Body of pancreas (tissue), 4 donors: Measurements from ENCODE around the gene PCSK6. TPM values are rescaled to one million over a fixed set of nuclear protein-coding genes. Genes with fewer than 3 reads are reported as not detected.

Experiments
- ATAC-seq: fragments of 150-250 bp; one replicate; pipeline ENCODE4 v1.9.1; 2016
- DNase-seq, 4 donors: peaks; one replicate each; pipeline ENCODE4 v3.0.0-alpha.2; 2019
- H3K27ac ChIP-seq, 4 donors: fragments of 200-600 bp; sonication (generic); 1 replicate in 3 of 4; 2 replicates in 1 of 4; pipeline versions ENCODE4 v1.5.1 to v1.6.1; 2016 to 2019; ENCODE audit warnings: mild to moderate bottlenecking in 1 of 4, mixed read lengths in 1 of 4, moderate library complexity in 1 of 4
- H3K27me3 ChIP-seq, 2 donors: fragments of 200-600 bp; sonication (generic); one replicate each; pipeline ENCODE4 v1.6.0; 2016; ENCODE audit warnings: mild to moderate bottlenecking in 1 of 2
- H3K36me3 ChIP-seq, 2 donors: fragments of 200-600 bp; sonication (generic); replicated peaks in 1 of 2; 2 replicates each; pipeline ENCODE4 v1.5.1; 2016; ENCODE audit warnings: low read depth in 2 of 2; ENCODE audit not compliant: insufficient read depth in 1 of 2
- H3K4me1 ChIP-seq: fragments of 200-600 bp; sonication (generic); one replicate; pipeline ENCODE4 v1.6.0; 2016
- H3K4me3 ChIP-seq, 2 donors: fragments of 200-600 bp; sonication (generic); 1 replicate in 1 of 2; 2 replicates in 1 of 2; pipeline ENCODE4 v1.5.1; 2016 to 2019
- H3K9me3 ChIP-seq, 3 donors: fragments of 200-600 bp; sonication (generic); 1 replicate in 2 of 3; 2 replicates in 1 of 3; pipeline ENCODE4 v1.5.1; 2016
- CTCF ChIP-seq, 7 experiments: fragments of 450-650 bp in 4 of 7; fragments of 200-600 bp in 3 of 7; sonication (generic) in 3 of 7; IDR thresholded peaks; one replicate each; pipeline ENCODE4 v1.5.1; 2016 to 2019; ENCODE audit warnings: antibody characterized with exemption in 7 of 7
- POLR2A ChIP-seq, 3 donors: fragments of 450-650 bp; IDR thresholded peaks; one replicate each; pipeline ENCODE4 v1.6.1; 2016; ENCODE audit warnings: antibody characterized with exemption in 3 of 3, mild to moderate bottlenecking in 2 of 3
- WGBS, 2 donors: methylation state at CpG; one replicate each; pipeline ENCODE4 v1.1.5; 2017; 5-methylcytosine and 5-hydroxymethylcytosine counted together
- intact Hi-C: fragments of 100-400 bp; cut with DNase I; formaldehyde crosslinking; loops from one replicate; pipeline ENCODE4 v1.15.1; 2023
- total RNA-seq, 2 donors: library from RNA; depleted of rRNA; stranded (reverse); fragments of >200 nt; gene quantifications; one replicate each; pipeline ENCODE4 v1.1.0, GENCODE V29; 2016

Gene PCSK6
- total RNA-seq, 2 donors from 2014 or later: 8.9 to 10.1 TPM

GRCh38 chr15:101486696-101487459 lies 2.6 kb downstream of the PCSK6 start:
- ATAC-seq (no peak), DNase-seq (no peak)
- peaks cover 10% of the 10 kb centered on the region for H3K4me1 ChIP-seq
- intact Hi-C loops: no loop called here
- 91 to 92% methylated on average over 14 of the region's 14 CpGs for WGBS, 2 donors
- H3K9me3 ChIP-seq: no peaks in the 10 kb centered on the region
- peaks cover 0 to 4% of the 10 kb centered on the region in 2 donors for H3K27me3 ChIP-seq
- H3K4me3 ChIP-seq: no peak overlapping the region
- H3K27ac ChIP-seq: no peak overlapping the region
- TF ChIP-seq POLR2A (IDR thresholded peaks at IDR 0.05) (no peak), CTCF (IDR thresholded peaks at IDR 0.05) (no peak)
- H3K36me3 ChIP-seq: no peaks in the 10 kb centered on the region

- H3K27me3 ChIP-seq: peaks cover 0 to 3% of the 10 kb centered on the region in 2 donors
- H3K4me1 ChIP-seq: peaks cover 3% of the 10 kb centered on the region
- no peak for ATAC-seq
- WGBS, 2 donors: 85 to 87% methylated on average over 6 of the region's 6 CpGs
- TF ChIP-seq CTCF (IDR thresholded peaks at IDR 0.05): no peak
- no peak for TF ChIP-seq POLR2A (IDR thresholded peaks at IDR 0.05)
- no peaks in the 10 kb centered on the region for H3K9me3 ChIP-seq
- H3K27ac ChIP-seq: no peak overlapping the region
- intact Hi-C loops: no loop called here
- no peaks in the 10 kb centered on the region for H3K36me3 ChIP-seq
- no peak overlapping the region for H3K4me3 ChIP-seq
- DNase-seq: no peak
Observed at GRCh38 chr15:101483462-101483861, 6.0 kb downstream of the PCSK6 start.

GRCh38 chr15:101482526-101483371 lies 6.8 kb downstream of the PCSK6 start:
- Histone ChIP-seq H3K4me1 (peaks cover 2% of the 10 kb centered on the region), H3K4me3 (no peak overlapping the region), H3K9me3 (no peaks in the 10 kb centered on the region), H3K27ac (no peak overlapping the region), H3K27me3 (no peaks in the 10 kb centered on the region), H3K36me3 (no peaks in the 10 kb centered on the region)
- ATAC-seq (no peak), DNase-seq (no peak)
- WGBS, 2 donors: 91% methylated on average over 16 to 21 of the region's 21 CpGs
- TF ChIP-seq POLR2A (IDR thresholded peaks at IDR 0.05): no peak
- no peak for TF ChIP-seq CTCF (IDR thresholded peaks at IDR 0.05)
- intact Hi-C loops: no loop called here

GRCh38 chr15:101481917-101482525 lies 7.5 kb downstream of the PCSK6 start:
- H3K4me1 ChIP-seq: peaks cover 4% of the 10 kb centered on the region
- ATAC-seq (no peak), DNase-seq (no peak)
- TF ChIP-seq POLR2A (IDR thresholded peaks at IDR 0.05): no peak
- no peak for TF ChIP-seq CTCF (IDR thresholded peaks at IDR 0.05)
- no peak overlapping the region for H3K4me3 ChIP-seq
- H3K9me3 ChIP-seq: no peaks in the 10 kb centered on the region
- H3K36me3 ChIP-seq: no peaks in the 10 kb centered on the region
- no peaks in the 10 kb centered on the region for H3K27me3 ChIP-seq
- WGBS, 2 donors: 89 to 92% methylated on average over 16 to 17 of the region's 17 CpGs
- intact Hi-C loops: no loop called here
- H3K27ac ChIP-seq: no peak overlapping the region
